GM19240 (cell line): Measurements from ENCODE around the gene LPAR6.
"Not testable (repeated sequence)": the region's sequence is repeated elsewhere in the genome, so short reads cannot be mapped to it uniquely, and the experiment has no call there.

Experiments
- DNase-seq: peaks from one replicate; pipeline ENCODE4 v3.0.0; 2011; ENCODE audit warnings: low spot score; ENCODE audit not compliant: insufficient read length

The LPAR6 gene, protein sequence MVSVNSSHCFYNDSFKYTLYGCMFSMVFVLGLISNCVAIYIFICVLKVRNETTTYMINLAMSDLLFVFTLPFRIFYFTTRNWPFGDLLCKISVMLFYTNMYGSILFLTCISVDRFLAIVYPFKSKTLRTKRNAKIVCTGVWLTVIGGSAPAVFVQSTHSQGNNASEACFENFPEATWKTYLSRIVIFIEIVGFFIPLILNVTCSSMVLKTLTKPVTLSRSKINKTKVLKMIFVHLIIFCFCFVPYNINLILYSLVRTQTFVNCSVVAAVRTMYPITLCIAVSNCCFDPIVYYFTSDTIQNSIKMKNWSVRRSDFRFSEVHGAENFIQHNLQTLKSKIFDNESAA

GRCh38 chr13:48412881-48413351 is at the start of gene LPAR6:
TSS of gene LPAR6 (minus strand) at chr13:48413113. CDS start at chr13:48412423, 690 bp downstream.
- no peak for DNase-seq

- DNase-seq: no peak
Observed at GRCh38 chr13:48457578-48458242, 44.8 kb upstream of the LPAR6 start.

- DNase-seq: no peak
Observed at GRCh38 chr13:48456546-48456945, 43.6 kb upstream of the LPAR6 start.

- DNase-seq: not testable (repeated sequence)
Observed at GRCh38 chr13:48451196-48451595, 38.3 kb upstream of the LPAR6 start.

DNA sequence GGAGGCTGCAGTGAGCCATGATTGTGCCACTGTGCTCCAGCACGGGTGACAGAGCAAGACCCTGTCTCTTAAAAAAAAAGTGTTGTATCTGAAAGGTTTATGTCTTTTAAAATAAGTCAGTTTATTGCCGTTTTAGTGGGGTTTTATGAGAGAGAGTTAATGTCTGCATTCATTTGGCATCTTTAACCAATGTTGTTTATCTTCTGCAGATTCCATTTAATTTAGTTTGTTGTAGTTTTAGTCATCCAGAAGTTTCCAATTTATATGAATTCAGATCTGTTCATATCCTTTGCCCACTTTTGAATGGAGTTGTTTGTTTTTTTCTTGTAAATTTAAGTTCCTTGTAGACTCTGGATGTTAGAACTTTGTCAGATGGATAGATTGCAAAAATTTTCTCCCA is 36.7 kb upstream of the LPAR6 start:
- no peak for DNase-seq

- DNase-seq: no peak
Observed at GRCh38 chr13:48448959-48449614, 36.2 kb upstream of the LPAR6 start.

- no peak for DNase-seq
Observed at GRCh38 chr13:48448285-48448958, 35.5 kb upstream of the LPAR6 start.

GRCh38 chr13:48446464-48446863 is 33.6 kb upstream of the LPAR6 start:
- no peak for DNase-seq

- no peak for DNase-seq
Observed at GRCh38 chr13:48443442-48444208, 30.7 kb upstream of the LPAR6 start.

DNA sequence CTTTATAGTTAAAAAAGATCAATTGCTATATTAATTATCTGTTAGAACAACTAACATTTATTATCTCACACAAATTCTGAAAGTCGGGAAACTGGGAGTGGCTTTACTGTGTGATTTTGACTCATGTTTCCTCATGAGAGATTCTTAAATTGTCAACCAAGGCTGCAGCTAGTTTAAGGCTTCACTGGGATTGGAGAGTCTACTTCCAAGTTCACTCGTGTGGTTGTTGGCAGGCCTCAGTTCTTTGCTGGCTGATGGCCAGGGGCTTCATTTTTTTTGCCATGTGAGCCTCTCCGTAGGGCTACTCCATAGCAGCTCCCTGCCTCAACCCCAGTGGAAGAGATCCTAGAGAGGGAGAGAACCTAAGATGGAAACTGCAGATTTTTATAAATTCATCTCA is 24.5 kb upstream of the LPAR6 start:
- DNase-seq: no peak

GRCh38 chr13:48436661-48437288 is 23.9 kb upstream of the LPAR6 start:
- no peak for DNase-seq

- DNase-seq: no peak
Observed at GRCh38 chr13:48434200-48434599, 21.3 kb upstream of the LPAR6 start.

DNA sequence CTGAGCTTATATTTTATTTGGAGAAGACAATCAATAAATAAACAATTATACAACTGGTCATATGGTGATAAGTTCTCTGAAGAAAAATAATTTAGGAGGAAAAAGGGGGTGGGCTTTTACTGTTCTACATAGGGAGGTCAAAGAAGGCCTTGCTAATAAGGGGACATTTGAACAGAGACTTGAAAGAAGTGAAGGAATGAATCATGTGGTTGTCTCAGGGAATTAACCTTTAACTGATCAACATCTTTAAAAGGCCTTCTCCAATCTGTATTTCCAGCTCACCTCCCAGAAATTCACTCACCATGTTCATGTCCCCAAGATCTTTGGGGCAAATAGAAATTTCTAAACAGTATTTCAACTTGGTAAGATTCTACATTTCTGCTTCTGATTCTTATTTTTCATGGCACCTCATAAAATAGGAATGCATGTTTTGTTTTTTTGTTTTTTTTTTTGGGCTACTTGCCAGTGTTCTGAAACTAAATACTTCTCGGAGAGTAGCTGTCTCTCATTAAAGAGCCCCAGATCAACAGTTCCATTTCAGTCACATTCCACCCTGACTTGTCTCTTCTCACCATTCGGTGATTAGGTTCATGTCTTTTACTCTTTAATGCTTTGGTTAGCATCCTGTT is 19.2 kb upstream of the LPAR6 start:
- DNase-seq: no peak

DNA sequence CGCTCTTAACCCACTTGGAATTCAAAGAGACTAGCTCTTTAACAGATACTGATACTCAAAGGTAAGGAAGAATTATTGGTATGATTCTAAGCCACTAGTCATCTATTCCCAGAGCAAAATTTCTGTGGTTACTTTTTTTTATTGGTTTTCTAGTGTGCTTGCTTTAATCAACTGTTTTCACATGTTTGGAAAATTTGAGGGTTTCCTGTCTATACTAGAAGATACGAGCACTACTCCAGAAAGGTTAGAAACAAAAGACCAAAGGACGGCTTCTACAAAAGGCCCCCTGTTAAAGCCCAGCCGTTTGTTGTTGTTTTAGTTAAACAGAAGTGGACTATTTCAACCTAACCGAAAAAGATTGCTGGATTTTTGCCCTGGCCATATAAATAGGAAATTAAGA is 18.5 kb upstream of the LPAR6 start:
- no peak for DNase-seq

DNA sequence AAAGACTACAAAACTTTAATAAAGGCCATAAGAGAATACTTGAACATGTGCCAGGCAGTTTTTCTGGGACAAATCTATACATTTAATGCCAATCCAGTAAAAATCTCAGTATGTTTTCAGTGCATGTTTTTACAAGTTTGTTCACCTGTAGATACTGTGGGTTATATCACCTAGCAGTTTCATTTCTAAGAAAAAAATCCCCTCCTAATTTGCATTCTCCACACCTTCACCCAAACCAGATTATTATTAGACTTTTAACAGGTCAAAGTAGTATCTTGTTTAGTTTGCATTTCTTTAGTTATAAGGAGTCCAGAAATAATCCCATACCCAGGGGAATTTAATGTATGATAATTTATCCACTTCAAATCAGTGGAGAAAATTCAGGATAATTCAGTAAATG is 17.0 kb upstream of the LPAR6 start:
- DNase-seq: no peak

DNA sequence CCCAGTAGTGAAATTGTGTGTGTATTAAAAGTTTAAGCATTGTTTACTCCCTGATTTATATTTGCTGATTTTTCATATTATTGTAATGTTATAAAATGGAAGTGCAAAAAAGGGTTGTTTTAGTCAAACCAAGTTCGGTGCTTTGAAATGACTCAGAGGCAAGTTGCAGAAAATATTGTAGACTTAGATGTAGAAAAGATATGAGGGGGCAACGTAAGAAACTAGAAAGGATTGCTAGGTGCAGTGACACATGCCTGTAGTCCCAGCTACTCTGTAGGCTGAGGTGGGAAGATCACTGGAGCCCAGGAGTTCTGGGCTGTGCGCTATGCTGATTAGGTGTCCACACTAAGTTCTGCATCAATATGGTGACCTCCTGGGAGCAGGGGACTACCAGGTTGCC is 16.1 kb upstream of the LPAR6 start:
- DNase-seq: no peak

DNA sequence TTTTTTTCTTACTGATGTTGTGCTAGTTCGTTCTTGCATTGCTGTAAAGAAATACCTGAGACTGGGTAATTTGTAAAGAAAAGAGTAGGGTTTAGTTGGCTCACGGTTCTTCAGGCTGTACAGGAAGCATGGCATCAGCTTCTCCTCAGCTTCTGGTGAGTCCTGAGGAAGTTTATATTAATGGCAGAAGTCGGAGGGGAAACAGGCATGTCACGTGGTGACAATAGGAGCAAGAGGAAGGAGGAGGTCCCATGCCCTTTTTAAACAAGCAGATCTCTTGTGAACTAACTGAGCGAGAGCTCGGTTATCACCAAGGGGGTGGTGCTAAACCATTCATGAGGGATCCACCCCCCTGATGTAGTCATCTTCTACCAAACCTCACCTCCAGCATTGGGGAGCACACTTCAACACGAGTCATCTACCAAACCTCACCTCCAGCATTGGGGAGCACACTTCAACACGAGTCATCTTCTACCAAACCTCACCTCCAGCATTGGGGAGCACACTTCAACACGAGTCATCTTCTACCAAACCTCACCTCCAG is 13.9 kb upstream of the LPAR6 start:
- DNase-seq: not testable (repeated sequence)

GRCh38 chr13:48426052-48426451 is 13.1 kb upstream of the LPAR6 start:
- no peak for DNase-seq

GRCh38 chr13:48424212-48424611 is 11.3 kb upstream of the LPAR6 start:
- DNase-seq: no peak

DNA sequence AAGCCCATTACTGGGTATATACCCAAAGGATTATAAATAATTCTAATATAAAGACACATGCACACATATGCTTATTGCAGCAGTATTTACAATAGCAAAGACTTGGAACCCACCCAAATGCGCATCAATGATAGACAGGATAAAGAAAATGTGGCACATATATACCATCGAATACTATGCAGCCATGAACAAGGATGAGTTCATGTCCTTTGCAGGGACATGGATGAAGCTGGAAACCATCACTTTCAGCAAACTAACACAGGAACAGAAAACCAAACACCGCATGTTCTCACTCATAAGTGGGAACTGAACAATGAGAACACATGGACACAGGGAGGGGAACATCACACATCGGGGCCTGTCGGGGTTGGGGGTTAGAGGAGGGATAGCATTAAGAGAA is 9.1 kb upstream of the LPAR6 start:
- DNase-seq: not testable (repeated sequence)
